OCI-LY3 (cell line): ENCODE results near the gene ADAMTS1.

Source experiments
- H2AFZ ChIP-seq: fragments of 200-600, 300-600 bp; shearing (Covaris generic); 2 replicates; pipeline ENCODE4 v1.6.0; 2014; ENCODE audit warnings: antibody characterized with exemption, low read depth, low read length
- H3K27ac ChIP-seq: fragments of 200-600, 300-600 bp; sonication (generic); 2 replicates; pipeline ENCODE4 v1.5.1; 2014; ENCODE audit warnings: mild to moderate bottlenecking, low read length, moderate library complexity, mixed read lengths
- H3K27me3 ChIP-seq: fragments of 200-600, 300-600 bp; sonication (generic); 2 replicates; pipeline ENCODE4 v1.6.1; 2014; ENCODE audit warnings: low read depth, low read length, mixed read lengths
- H3K36me3 ChIP-seq: fragments of 200-600, 300-600 bp; sonication (generic); replicated peaks from 2 replicates; pipeline ENCODE3; 2014; ENCODE audit warnings: low read depth, low read length, mixed read lengths
- H3K4me1 ChIP-seq: fragments of 300-600, 200-600 bp; sonication (generic); 2 replicates; pipeline ENCODE4 v1.6.1; 2014; ENCODE audit warnings: low read length, mixed read lengths
- H3K4me2 ChIP-seq: fragments of 200-600, 300-600 bp; sonication (generic); 2 replicates; pipeline ENCODE4 v1.6.1; 2014; ENCODE audit warnings: low read length, mixed read lengths
- H3K4me3 ChIP-seq: fragments of 300-600, 200-600 bp; sonication (generic); 2 replicates; pipeline ENCODE4 v1.5.1; 2014; ENCODE audit warnings: antibody characterized with exemption, mild to moderate bottlenecking, low read length, moderate library complexity
- H3K79me2 ChIP-seq: fragments of 300-600, 200-600 bp; shearing (Covaris generic); 2 replicates; pipeline ENCODE4 v1.6.1; 2014; ENCODE audit warnings: mild to moderate bottlenecking, low read length, mixed read lengths
- H3K9ac ChIP-seq: fragments of 300-600, 200-600 bp; shearing (Covaris generic); 2 replicates; pipeline ENCODE4 v1.6.0; 2014; ENCODE audit warnings: mild to moderate bottlenecking, low read length, moderate library complexity
- H3K9me3 ChIP-seq: fragments of 200-600, 300-600 bp; shearing (Covaris generic); 2 replicates; pipeline ENCODE4 v1.6.1; 2014; ENCODE audit warnings: low read length, mixed read lengths; ENCODE audit not compliant: insufficient read depth
- H4K20me1 ChIP-seq: fragments of 200-600, 300-600 bp; sonication (generic); 2 replicates; pipeline ENCODE4 v1.6.1; 2016; ENCODE audit warnings: low read length, mixed read lengths; ENCODE audit not compliant: insufficient read depth
- EZH2phosphoT487 ChIP-seq: fragments of 200-600 bp; shearing (Covaris generic); IDR thresholded peaks from 2 replicates; pipeline ENCODE4 v1.6.1; 2018; ENCODE audit warnings: antibody characterized with exemption, mixed run types, low read depth
- TF ChIP-seq, protein P1 (sequence below): fragments of 200-600, 300-600 bp; sonication (generic); IDR thresholded peaks from 2 replicates; pipeline ENCODE4 v1.5.1; 2014; ENCODE audit warnings: antibody characterized with exemption, low read length, low read depth

ADAMTS1 gene

GRCh38 chr21:26840912-26841311, 4.3 kb downstream of the ADAMTS1 start:
- Histone ChIP-seq H3K4me2 (no peak overlapping the region), H3K4me1 (no peaks in the 10 kb centered on the region), H3K79me2 (no peaks in the 10 kb centered on the region), H3K9me3 (no peaks in the 10 kb centered on the region), H4K20me1 (no peaks in the 10 kb centered on the region), H3K9ac (no peak overlapping the region), H3K4me3 (no peak overlapping the region), H3K27me3 (no peaks in the 10 kb centered on the region), H3K36me3 (no peaks in the 10 kb centered on the region), H3K27ac (no peak overlapping the region), H2AFZ (no peak overlapping the region)
- TF ChIP-seq, protein P1, sequence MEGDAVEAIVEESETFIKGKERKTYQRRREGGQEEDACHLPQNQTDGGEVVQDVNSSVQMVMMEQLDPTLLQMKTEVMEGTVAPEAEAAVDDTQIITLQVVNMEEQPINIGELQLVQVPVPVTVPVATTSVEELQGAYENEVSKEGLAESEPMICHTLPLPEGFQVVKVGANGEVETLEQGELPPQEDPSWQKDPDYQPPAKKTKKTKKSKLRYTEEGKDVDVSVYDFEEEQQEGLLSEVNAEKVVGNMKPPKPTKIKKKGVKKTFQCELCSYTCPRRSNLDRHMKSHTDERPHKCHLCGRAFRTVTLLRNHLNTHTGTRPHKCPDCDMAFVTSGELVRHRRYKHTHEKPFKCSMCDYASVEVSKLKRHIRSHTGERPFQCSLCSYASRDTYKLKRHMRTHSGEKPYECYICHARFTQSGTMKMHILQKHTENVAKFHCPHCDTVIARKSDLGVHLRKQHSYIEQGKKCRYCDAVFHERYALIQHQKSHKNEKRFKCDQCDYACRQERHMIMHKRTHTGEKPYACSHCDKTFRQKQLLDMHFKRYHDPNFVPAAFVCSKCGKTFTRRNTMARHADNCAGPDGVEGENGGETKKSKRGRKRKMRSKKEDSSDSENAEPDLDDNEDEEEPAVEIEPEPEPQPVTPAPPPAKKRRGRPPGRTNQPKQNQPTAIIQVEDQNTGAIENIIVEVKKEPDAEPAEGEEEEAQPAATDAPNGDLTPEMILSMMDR: no peak
- TF ChIP-seq EZH2phosphoT487: no peak

- Histone ChIP-seq H3K4me1 (no peaks in the 10 kb centered on the region), H3K36me3 (no peaks in the 10 kb centered on the region), H3K27ac (no peak overlapping the region), H3K79me2 (no peaks in the 10 kb centered on the region), H4K20me1 (no peaks in the 10 kb centered on the region), H3K27me3 (no peaks in the 10 kb centered on the region), H3K4me2 (no peak overlapping the region), H3K4me3 (no peak overlapping the region), H3K9me3 (no peaks in the 10 kb centered on the region), H3K9ac (no peak overlapping the region), H2AFZ (no peak overlapping the region)
- TF ChIP-seq EZH2phosphoT487: no peak
- TF ChIP-seq, protein P1: no peak
These were observed 5.0 kb downstream of the ADAMTS1 start for GRCh38 chr21:26840201-26840600.

GRCh38 chr21:26837539-26837938, 7.7 kb downstream of the ADAMTS1 start:
- Histone ChIP-seq H3K27ac (no peak overlapping the region), H4K20me1 (no peaks in the 10 kb centered on the region), H3K27me3 (no peaks in the 10 kb centered on the region), H2AFZ (no peak overlapping the region), H3K4me3 (no peak overlapping the region), H3K36me3 (no peaks in the 10 kb centered on the region), H3K9ac (no peak overlapping the region), H3K9me3 (no peaks in the 10 kb centered on the region), H3K4me2 (no peak overlapping the region), H3K79me2 (no peaks in the 10 kb centered on the region), H3K4me1 (no peaks in the 10 kb centered on the region)
- TF ChIP-seq EZH2phosphoT487: no peak
- TF ChIP-seq, protein P1: no peak

DNA sequence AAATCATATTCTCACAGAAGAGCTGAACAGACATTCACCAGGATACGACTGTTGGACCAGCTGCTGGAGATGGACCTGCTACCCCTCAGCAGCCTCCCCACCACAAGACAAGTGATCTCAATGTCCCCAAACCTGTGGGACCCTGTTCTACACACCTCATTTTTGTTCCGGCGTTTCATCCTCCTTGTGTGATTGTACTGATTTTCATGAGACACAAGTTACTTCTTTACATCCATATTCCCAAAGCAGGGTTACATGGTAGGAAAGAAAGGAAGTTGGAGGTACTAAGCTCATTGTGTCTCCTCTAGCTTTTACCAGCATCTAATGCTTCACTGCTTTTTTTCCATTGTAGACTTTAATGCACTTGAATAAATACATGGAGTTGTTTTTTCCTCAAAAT, 8.7 kb downstream of the ADAMTS1 start:
- no peaks in the 10 kb centered on the region for H3K36me3 ChIP-seq

More for the DNA sequence above, 8.7 kb downstream of the ADAMTS1 start:
- Histone ChIP-seq H3K27me3 (no peaks in the 10 kb centered on the region), H3K27ac (no peak overlapping the region), H3K9ac (no peak overlapping the region), H3K9me3 (no peaks in the 10 kb centered on the region), H3K79me2 (no peaks in the 10 kb centered on the region), H4K20me1 (no peaks in the 10 kb centered on the region), H2AFZ (no peak overlapping the region), H3K4me2 (no peak overlapping the region), H3K4me3 (no peak overlapping the region), H3K4me1 (no peaks in the 10 kb centered on the region)
- TF ChIP-seq, protein P1: no peak
- no peak for TF ChIP-seq EZH2phosphoT487
